IMR-90 (cell line): ENCODE data around the gene ATXN1. TPM values are rescaled to one million over a fixed set of nuclear protein-coding genes. Genes with fewer than 3 reads are reported as not detected.

Experiments used
- ATAC-seq: fragments of 200-7000 bp; cut with Tn5 transposase; 2 replicates; pipeline ENCODE4 v1.9.1; 2020; ENCODE audit warnings: low read depth, mild to moderate bottlenecking, moderate library complexity
- BruUV-seq: library from RNA; stranded (reverse); fragments of 400-500 nt; replicated peaks from 2 replicates; lab custom pipeline; 2021; lab: Mats Ljungman, UMichigan
- CTCF ChIA-PET: fragments of 300-600 bp; formaldehyde crosslinking; extraction: SDS; loops from one replicate; lab custom pipeline; 2021; ENCODE audit warnings: antibody characterized with exemption; lab: Yijun Ruan, JAX
- POLR2A ChIA-PET: fragments of 300-600 bp; sonication (Branson Sonifier 250); formaldehyde crosslinking; loops from one replicate; lab custom pipeline; 2022; ENCODE audit warnings: antibody characterized with exemption; ENCODE audit not compliant: unreplicated experiment; lab: Charles Lee
- DNase-seq: peaks from one replicate; pipeline ENCODE4 v3.0.0; 2013
- H2AFZ ChIP-seq: replicated peaks from 2 replicates; pipeline ENCODE3; 2013; ENCODE audit warnings: low read length, mild to moderate bottlenecking; ENCODE audit not compliant: poor library complexity
- H2AK5ac ChIP-seq: 2 replicates; pipeline ENCODE4 v1.6.1; 2013; ENCODE audit warnings: low read depth, low read length, inconsistent platforms
- H2AK9ac ChIP-seq: replicated peaks from 2 replicates; pipeline ENCODE3; 2013; ENCODE audit warnings: mild to moderate bottlenecking, low read depth, low read length, moderate library complexity; ENCODE audit not compliant: poor library complexity
- H2BK120ac ChIP-seq: 2 replicates; pipeline ENCODE4 v1.6.1; 2013; ENCODE audit warnings: low read depth, low read length, inconsistent platforms
- H2BK15ac ChIP-seq: 3 replicates; pipeline ENCODE4 v1.6.1; 2013; ENCODE audit warnings: low read depth, low read length, inconsistent platforms
- H2BK20ac ChIP-seq: 2 replicates; pipeline ENCODE4 v1.6.1; 2013; ENCODE audit warnings: low read depth, mild to moderate bottlenecking, inconsistent platforms, low read length, moderate library complexity
- H2BK5ac ChIP-seq: 2 replicates; pipeline ENCODE4 v1.6.1; 2013; ENCODE audit warnings: mild to moderate bottlenecking, low read depth, low read length, inconsistent platforms; ENCODE audit not compliant: poor library complexity, severe bottlenecking
- H3K14ac ChIP-seq: replicated peaks from 2 replicates; pipeline ENCODE4 v1.6.1; 2013; ENCODE audit warnings: low read depth, low read length, inconsistent platforms
- H3K18ac ChIP-seq: 2 replicates; pipeline ENCODE4 v1.6.1; 2013; ENCODE audit warnings: low read depth, low read length, control low read depth
- H3K23ac ChIP-seq: 2 replicates; pipeline ENCODE4 v1.6.1; 2013; ENCODE audit warnings: low read depth, low read length, inconsistent platforms
- H3K27ac ChIP-seq: 2 replicates; pipeline ENCODE4 v1.5.1; 2013; ENCODE audit warnings: mild to moderate bottlenecking, control low read depth, low read length; ENCODE audit not compliant: insufficient read depth
- H3K27me3 ChIP-seq: 2 replicates; pipeline ENCODE4 v1.6.1; 2013; ENCODE audit warnings: low read length; ENCODE audit not compliant: control insufficient read depth, insufficient read depth
- H3K36me3 ChIP-seq: 2 replicates; pipeline ENCODE4 v1.6.1; 2013; ENCODE audit warnings: low read length, mixed read lengths; ENCODE audit not compliant: control insufficient read depth, insufficient read depth
- H3K4ac ChIP-seq: 2 replicates; pipeline ENCODE4 v1.6.1; 2013; ENCODE audit warnings: low read depth, low read length, inconsistent platforms
- H3K4me1 ChIP-seq: 2 replicates; pipeline ENCODE4 v1.6.1; 2013; ENCODE audit warnings: low read length, mixed read lengths; ENCODE audit not compliant: control insufficient read depth, insufficient read depth
- H3K4me2 ChIP-seq: 2 replicates; pipeline ENCODE4 v1.6.1; 2013; ENCODE audit warnings: low read depth, mild to moderate bottlenecking, control low read depth, low read length, moderate library complexity
- H3K4me3 ChIP-seq: 2 replicates; pipeline ENCODE4 v1.5.1; 2013; ENCODE audit warnings: low read depth, mild to moderate bottlenecking, control low read depth, low read length, moderate library complexity; ENCODE audit not compliant: insufficient read depth
- H3K56ac ChIP-seq: 2 replicates; pipeline ENCODE4 v1.6.1; 2013; ENCODE audit warnings: low read length, inconsistent platforms; ENCODE audit not compliant: insufficient read depth; ENCODE audit errors: extremely low read depth
- H3K79me1 ChIP-seq, 2 experiments: 2 replicates each; pipeline ENCODE4 v1.6.1; 2013; ENCODE audit warnings: low read length in 2 of 2, inconsistent platforms in 1 of 2, low read depth in 1 of 2
- H3K9ac ChIP-seq: 2 replicates; pipeline ENCODE4 v1.6.1; 2013; ENCODE audit warnings: low read depth, low read length, control low read depth
- H3K9me1 ChIP-seq: 2 replicates; pipeline ENCODE4 v1.6.1; 2013; ENCODE audit warnings: low read length, inconsistent platforms; ENCODE audit not compliant: insufficient read depth
- H3K9me3 ChIP-seq: 2 replicates; pipeline ENCODE4 v1.6.1; 2013; ENCODE audit warnings: low read length; ENCODE audit not compliant: control insufficient read depth, insufficient read depth
- H4K20me1 ChIP-seq: 2 replicates; pipeline ENCODE4 v1.6.1; 2013; ENCODE audit warnings: low read length, inconsistent platforms; ENCODE audit not compliant: insufficient read depth
- H4K5ac ChIP-seq: 2 replicates; pipeline ENCODE4 v1.6.1; 2013; ENCODE audit warnings: mild to moderate bottlenecking, low read depth, low read length, control low read depth
- H4K8ac ChIP-seq, 2 experiments: 2 replicates each; pipeline ENCODE4 v1.6.1; 2013; ENCODE audit warnings: low read depth in 2 of 2, low read length in 2 of 2, control low read depth in 1 of 2, inconsistent platforms in 1 of 2
- H4K91ac ChIP-seq: 2 replicates; pipeline ENCODE4 v1.6.1; 2013; ENCODE audit warnings: low read depth, low read length, inconsistent platforms; ENCODE audit not compliant: insufficient read depth
- BHLHE40 ChIP-seq: fragments of 150-350 bp; IDR thresholded peaks from 2 replicates; pipeline ENCODE4 v1.6.1; 2016; ENCODE audit warnings: mild to moderate bottlenecking, low read depth, low read length
- CEBPB ChIP-seq: IDR thresholded peaks from 2 replicates; pipeline ENCODE4 v1.6.1; 2012; ENCODE audit warnings: low read depth, low read length, improper control_type of control experiment
- CHD1 ChIP-seq: IDR thresholded peaks from 2 replicates; pipeline ENCODE4 v1.6.1; 2012; ENCODE audit warnings: low read depth, low read length, improper control_type of control experiment
- CTCF ChIP-seq: conservative IDR thresholded peaks from 2 replicates; pipeline ENCODE4 v1.5.1; 2012; ENCODE audit warnings: mild to moderate bottlenecking, low read depth, low read length, improper control_type of control experiment
- ELK1 ChIP-seq: fragments of 150-350 bp; IDR thresholded peaks from 2 replicates; pipeline ENCODE4 v1.6.1; 2016; ENCODE audit warnings: low read depth, mild to moderate bottlenecking, low read length, moderate library complexity, borderline replicate concordance
- FOS ChIP-seq: fragments of 150-350 bp; IDR thresholded peaks from 2 replicates; pipeline ENCODE4 v1.6.1; 2016; ENCODE audit warnings: low read depth, low read length
- MAFK ChIP-seq: IDR thresholded peaks from 2 replicates; pipeline ENCODE4 v1.6.1; 2012; ENCODE audit warnings: low read depth, low read length, improper control_type of control experiment
- MAZ ChIP-seq: IDR thresholded peaks from 2 replicates; pipeline ENCODE4 v1.6.1; 2012; ENCODE audit warnings: low read depth, mild to moderate bottlenecking, low read length, improper control_type of control experiment, moderate library complexity, borderline replicate concordance
- MXI1 ChIP-seq: IDR thresholded peaks from 2 replicates; pipeline ENCODE4 v1.6.1; 2012; ENCODE audit warnings: low read depth, mild to moderate bottlenecking, low read length, moderate library complexity, borderline replicate concordance
- NFE2L2 ChIP-seq: fragments of 150-350 bp; IDR thresholded peaks from 2 replicates; pipeline ENCODE4 v1.6.1; 2016; ENCODE audit warnings: low read depth, mild to moderate bottlenecking, low read length
- POLR2A ChIP-seq: IDR thresholded peaks from 2 replicates; pipeline ENCODE4 v1.6.1; 2012; ENCODE audit warnings: mild to moderate bottlenecking, low read depth, low read length
- RAD21 ChIP-seq: IDR thresholded peaks from 2 replicates; pipeline ENCODE4 v1.6.1; 2012; ENCODE audit warnings: low read length, improper control_type of control experiment
- RCOR1 ChIP-seq: IDR thresholded peaks from 2 replicates; pipeline ENCODE4 v1.6.1; 2012; ENCODE audit warnings: mild to moderate bottlenecking, low read length, improper control_type of control experiment; ENCODE audit not compliant: insufficient replicate concordance
- RFX5 ChIP-seq: IDR thresholded peaks from 2 replicates; pipeline ENCODE4 v1.8.0; 2012; ENCODE audit warnings: low read depth, mild to moderate bottlenecking, low read length, moderate library complexity
- SMC3 ChIP-seq: fragments of 150-350 bp; IDR thresholded peaks from 2 replicates; pipeline ENCODE4 v1.6.1; 2016; ENCODE audit warnings: low read depth, mild to moderate bottlenecking, antibody characterized with exemption, low read length, moderate library complexity
- USF2 ChIP-seq: fragments of 150-350 bp; IDR thresholded peaks from 2 replicates; pipeline ENCODE4 v1.6.1; 2017; ENCODE audit warnings: mild to moderate bottlenecking, antibody characterized with exemption, low read length, low read depth
- WGBS, 2 experiments: methylation state at CpG; one replicate each; pipeline versions ENCODE4 v1.1.5 to v1.1.7; 2013; ENCODE audit warnings: missing lambda C conversion rate in 2 of 2; ENCODE audit not compliant: insufficient read length in 1 of 2; ENCODE audit errors: extremely low coverage in 2 of 2; 5-methylcytosine and 5-hydroxymethylcytosine counted together
- dilution Hi-C: fragments of 300-500 bp; cut with HindIII; formaldehyde crosslinking; loops from one replicate; pipeline ENCODE4 v1.14.3; 2018; ENCODE audit warnings: low sequenced_read_pairs; ENCODE audit not compliant: unreplicated experiment
- in situ Hi-C: fragments of 300-500 bp; cut with MboI; formaldehyde crosslinking; loops from 3 replicates; pipeline ENCODE4 v1.14.3; 2019; ENCODE audit warnings: low sequenced_read_pairs, inconsistent platforms, mixed read lengths
- intact Hi-C: fragments of 100-400 bp; cut with micrococcal nuclease; formaldehyde crosslinking; loops from 2 replicates; pipeline ENCODE4 v1.10.0; 2022
- polyA plus RNA-seq, 3 experiments: library from polyadenylated mRNA; depleted of rRNA; stranded (reverse); fragments of >200 nt; gene quantifications; 2 replicates each; pipeline ENCODE4 v1.2.3, GENCODE V29; 2012; ENCODE audit warnings: low replicate concordance in 1 of 3
- total RNA-seq: library from RNA; depleted of rRNA; stranded (reverse); fragments of >200 nt; gene quantifications from 2 replicates; pipeline ENCODE4 v1.2.3, GENCODE V29; 2012

The ATXN1 gene
- total and polyA plus RNA-seq, 2 of the 4 experiments (the other 2 are of a cell fraction), result 7.3 to 11.1 TPM

GRCh38 chr6:16392010-16392409 is 369.2 kb downstream of the ATXN1 start:
- in situ Hi-C loops, result no loop called here
- DNase-seq, result no peak
- WGBS, 2 experiments, result 50% methylated on average over 1 of the region's 1 CpG; no CpG with 5 or more reads in 1 of the 2 experiments

More at GRCh38 chr6:16392010-16392409, 369.2 kb downstream of the ATXN1 start:
- H3K9me1 ChIP-seq, result peaks cover 14% of the 10 kb centered on the region
- TF ChIP-seq RAD21, result no peak
- no peak for TF ChIP-seq FOS
- no peak for TF ChIP-seq ELK1
- TF ChIP-seq USF2, result no peak
- TF ChIP-seq NFE2L2, result no peak
- TF ChIP-seq RFX5, result no peak
- TF ChIP-seq CHD1, result no peak
- no peak for TF ChIP-seq MAFK
- no peak for TF ChIP-seq CTCF
- TF ChIP-seq CEBPB, result no peak
- TF ChIP-seq BHLHE40, result no peak
- no peak for TF ChIP-seq POLR2A
- no peak for TF ChIP-seq MXI1
- no peak for TF ChIP-seq SMC3
- TF ChIP-seq MAZ, result no peak
- TF ChIP-seq RCOR1, result no peak
- POLR2A ChIA-PET, result no interaction called here
- peak overlapping the region; percentile 63 for H2AFZ ChIP-seq
- H2BK5ac ChIP-seq, result peak overlapping the region; percentile 82
- peak overlapping the region; percentile 96 for H2BK120ac ChIP-seq
- peak overlapping the region; percentile 87 for H4K91ac ChIP-seq
- H3K4me3 ChIP-seq, result no peak overlapping the region
- peak overlapping the region; percentile 68 to 79; a peak in 2 of 4 replicates for H4K8ac ChIP-seq
- peaks cover 22% of the 10 kb centered on the region for H3K4me1 ChIP-seq
- intact Hi-C loops, result no loop called here
- CTCF ChIA-PET, result no interaction called here
- peak overlapping the region; percentile 92; the same call in 1 of the 2 replicates for H2AK5ac ChIP-seq
- H3K9me3 ChIP-seq, result no peaks in the 10 kb centered on the region
- peak overlapping the region; percentile 77 for H3K23ac ChIP-seq
- H3K14ac ChIP-seq, result peak overlapping the region; percentile 85
- peaks cover 15 to 20% of the 10 kb centered on the region in 2 experiments for H3K79me1 ChIP-seq
- H2BK15ac ChIP-seq, result peak overlapping the region; percentile 66; the same call in 2 of the 3 replicates
- H3K56ac ChIP-seq, result 0 out of 2 replicates have a peak overlapping the region, but pooled peaks have one; percentile 29
- H3K27ac ChIP-seq, result peak overlapping the region; percentile 85
- BruUV-seq, result no TSS peak
- peak overlapping the region; percentile 56 for H2AK9ac ChIP-seq
- peak overlapping the region; percentile 89 for H2BK20ac ChIP-seq
- no peak overlapping the region for H3K4me2 ChIP-seq
- peak overlapping the region; percentile 40 for H4K5ac ChIP-seq
- ATAC-seq, result peak; percentile 24
- no peaks in the 10 kb centered on the region for H3K36me3 ChIP-seq
- no peak overlapping the region for H3K9ac ChIP-seq
- H3K18ac ChIP-seq, result peak overlapping the region; percentile 30
- H3K4ac ChIP-seq, result peak overlapping the region; percentile 93
- no peaks in the 10 kb centered on the region for H3K27me3 ChIP-seq
- dilution Hi-C loops, result no loop called here
- no peaks in the 10 kb centered on the region for H4K20me1 ChIP-seq
